Dedifferentiated amniotic fluid mesenchymal stem cell (primary cell): ENCODE measurements around the gene TCIRG1.

Source experiments
- DNase-seq: peaks from one replicate; pipeline ENCODE4 v3.0.0-alpha.2; 2016; ENCODE audit errors: extremely low spot score

TCIRG1 gene

GRCh38 chr11:68016904-68017817 is 21.7 kb upstream of the TCIRG1 start:
- no peak for DNase-seq

- no peak for DNase-seq
Measured at GRCh38 chr11:68017980-68018729, 20.7 kb upstream of the TCIRG1 start.

- DNase-seq, result no peak
Measured at GRCh38 chr11:68018730-68019190, 20.1 kb upstream of the TCIRG1 start.

GRCh38 chr11:68019486-68019885 is 19.3 kb upstream of the TCIRG1 start:
- no peak for DNase-seq

GRCh38 chr11:68020575-68020974 is 18.2 kb upstream of the TCIRG1 start:
- DNase-seq, result no peak

GRCh38 chr11:68021167-68021787 is 17.5 kb upstream of the TCIRG1 start:
- no peak for DNase-seq

GRCh38 chr11:68022531-68022930 is 16.3 kb upstream of the TCIRG1 start:
- DNase-seq, result no peak

GRCh38 chr11:68024508-68024907 is 14.3 kb upstream of the TCIRG1 start:
- DNase-seq, result no peak

GRCh38 chr11:68025047-68025446 is 13.8 kb upstream of the TCIRG1 start:
- DNase-seq, result no peak

GRCh38 chr11:68026391-68027105 is 12.3 kb upstream of the TCIRG1 start:
- no peak for DNase-seq

GRCh38 chr11:68027667-68028066 is 11.2 kb upstream of the TCIRG1 start:
- no peak for DNase-seq

- DNase-seq, result no peak
Measured at GRCh38 chr11:68028802-68029545, 9.9 kb upstream of the TCIRG1 start.

- peak; percentile 99 for DNase-seq
Measured at GRCh38 chr11:68030318-68031143, 8.3 kb upstream of the TCIRG1 start, which contains the start of gene NDUFS8. Gene NDUFS8 (plus strand): TSS chr11:68030681. CDS start chr11:68032152, 1,471 bp downstream.

GRCh38 chr11:68031144-68031464 is 7.7 kb upstream of the TCIRG1 start:
- DNase-seq, result no peak

- no peak for DNase-seq
Measured at GRCh38 chr11:68032003-68032402, 6.8 kb upstream of the TCIRG1 start.

GRCh38 chr11:68032997-68033707 is 5.7 kb upstream of the TCIRG1 start:
- no peak for DNase-seq

- DNase-seq, result no peak
Measured at GRCh38 chr11:68033708-68034045, 5.1 kb upstream of the TCIRG1 start.

GRCh38 chr11:68035266-68035876 is 3.5 kb upstream of the TCIRG1 start:
- DNase-seq, result no peak

- DNase-seq, result no peak
Measured at GRCh38 chr11:68036141-68036716, 2.6 kb upstream of the TCIRG1 start.
